SU-DHL-6 (cell line): ENCODE measurements around the gene PAIP2B.

Source experiments
- H2AFZ ChIP-seq: fragments of 200-600 bp; sonication (generic); 2 replicates; pipeline ENCODE4 v1.6.1; 2014; ENCODE audit warnings: low read depth, mild to moderate bottlenecking, moderate library complexity, mixed read lengths, antibody characterized with exemption, low read length; ENCODE audit not compliant: severe bottlenecking
- H3F3A ChIP-seq: fragments of 200-600 bp; shearing (Covaris generic); 2 replicates; pipeline ENCODE4 v1.6.0; 2016; ENCODE audit warnings: antibody characterized with exemption, mild to moderate bottlenecking; ENCODE audit not compliant: insufficient read depth
- H3K27ac ChIP-seq: fragments of 200-600 bp; sonication (generic); 2 replicates; pipeline ENCODE4 v1.5.1; 2016; ENCODE audit warnings: low read depth, mild to moderate bottlenecking, low read length, moderate library complexity, mixed read lengths
- H3K27me3 ChIP-seq: fragments of 200-600 bp; sonication (generic), shearing (Covaris generic); 2 replicates; pipeline ENCODE4 v1.6.0; 2014; ENCODE audit warnings: mild to moderate bottlenecking, low read length
- H3K36me3 ChIP-seq: fragments of 200-600 bp; sonication (generic); 2 replicates; pipeline ENCODE4 v1.6.1; 2014; ENCODE audit warnings: mild to moderate bottlenecking, low read length, mixed read lengths
- H3K4me2 ChIP-seq: fragments of 300-600, 200-600 bp; shearing (Covaris generic), sonication (generic); 2 replicates; pipeline ENCODE4 v1.6.0; 2014; ENCODE audit warnings: low read length, low read depth, mild to moderate bottlenecking; ENCODE audit not compliant: poor library complexity, severe bottlenecking
- H3K4me3 ChIP-seq: fragments of 200-600 bp; sonication (generic); 2 replicates; pipeline ENCODE4 v1.5.1; 2014; ENCODE audit warnings: antibody characterized with exemption, low read length, mild to moderate bottlenecking, mixed read lengths; ENCODE audit not compliant: insufficient read depth, poor library complexity, severe bottlenecking
- H3K79me2 ChIP-seq: fragments of 200-600 bp; sonication (generic); 2 replicates; pipeline ENCODE4 v1.6.1; 2014; ENCODE audit warnings: mild to moderate bottlenecking, low read length, moderate library complexity; ENCODE audit not compliant: insufficient read depth
- H3K9ac ChIP-seq: fragments of 200-600 bp; sonication (generic); 2 replicates; pipeline ENCODE4 v1.7.0; 2014; ENCODE audit warnings: mild to moderate bottlenecking, low read length
- H3K9me2 ChIP-seq: fragments of 200-600 bp; sonication (generic); replicated peaks from 2 replicates; pipeline ENCODE4 v1.6.1; 2014; ENCODE audit warnings: low read length; ENCODE audit not compliant: insufficient read depth
- H3K9me3 ChIP-seq: fragments of 200-600 bp; sonication (generic); 2 replicates; pipeline ENCODE4 v1.6.1; 2014; ENCODE audit warnings: low read length, mixed read lengths; ENCODE audit not compliant: insufficient read depth
- H4K20me1 ChIP-seq: fragments of 200-600 bp; sonication (generic); 2 replicates; pipeline ENCODE4 v1.6.1; 2014; ENCODE audit warnings: low read depth, mild to moderate bottlenecking, antibody characterized with exemption, low read length, moderate library complexity, mixed read lengths
- EZH2phosphoT487 ChIP-seq: fragments of 200-600 bp; sonication (generic), shearing (Covaris generic); conservative IDR thresholded peaks from 2 replicates; pipeline ENCODE4 v1.6.1; 2018; ENCODE audit warnings: mild to moderate bottlenecking, antibody characterized with exemption, low read length, moderate library complexity, mixed read lengths
- TF ChIP-seq, protein P1 (sequence below): fragments of 200-600 bp; sonication (generic); IDR thresholded peaks from one replicate; pipeline ENCODE4 v1.5.1; 2017; ENCODE audit warnings: antibody characterized with exemption, mild to moderate bottlenecking, low read length, moderate library complexity; ENCODE audit not compliant: insufficient read depth, poor library complexity, severe bottlenecking

Gene PAIP2B

GRCh38 chr2:71226096-71226964, 573 bp downstream of the PAIP2B start:
- Histone ChIP-seq H4K20me1 (no peaks in the 10 kb centered on the region), H3K79me2 (no peaks in the 10 kb centered on the region), H3K27ac (peak overlapping the region; percentile 53), H3K4me2 (peak overlapping the region; percentile 76), H3K9me2 (no peaks in the 10 kb centered on the region), H3K27me3 (no peaks in the 10 kb centered on the region), H3K9ac (peak overlapping the region; percentile 70), H2AFZ (peak overlapping the region; percentile 89), H3K36me3 (no peaks in the 10 kb centered on the region), H3K9me3 (no peaks in the 10 kb centered on the region), H3F3A (no peaks in the 10 kb centered on the region), H3K4me3 (peak overlapping the region; percentile 75)
- TF ChIP-seq, protein P1, sequence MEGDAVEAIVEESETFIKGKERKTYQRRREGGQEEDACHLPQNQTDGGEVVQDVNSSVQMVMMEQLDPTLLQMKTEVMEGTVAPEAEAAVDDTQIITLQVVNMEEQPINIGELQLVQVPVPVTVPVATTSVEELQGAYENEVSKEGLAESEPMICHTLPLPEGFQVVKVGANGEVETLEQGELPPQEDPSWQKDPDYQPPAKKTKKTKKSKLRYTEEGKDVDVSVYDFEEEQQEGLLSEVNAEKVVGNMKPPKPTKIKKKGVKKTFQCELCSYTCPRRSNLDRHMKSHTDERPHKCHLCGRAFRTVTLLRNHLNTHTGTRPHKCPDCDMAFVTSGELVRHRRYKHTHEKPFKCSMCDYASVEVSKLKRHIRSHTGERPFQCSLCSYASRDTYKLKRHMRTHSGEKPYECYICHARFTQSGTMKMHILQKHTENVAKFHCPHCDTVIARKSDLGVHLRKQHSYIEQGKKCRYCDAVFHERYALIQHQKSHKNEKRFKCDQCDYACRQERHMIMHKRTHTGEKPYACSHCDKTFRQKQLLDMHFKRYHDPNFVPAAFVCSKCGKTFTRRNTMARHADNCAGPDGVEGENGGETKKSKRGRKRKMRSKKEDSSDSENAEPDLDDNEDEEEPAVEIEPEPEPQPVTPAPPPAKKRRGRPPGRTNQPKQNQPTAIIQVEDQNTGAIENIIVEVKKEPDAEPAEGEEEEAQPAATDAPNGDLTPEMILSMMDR = peak; percentile 33
- no peak for TF ChIP-seq EZH2phosphoT487

DNA sequence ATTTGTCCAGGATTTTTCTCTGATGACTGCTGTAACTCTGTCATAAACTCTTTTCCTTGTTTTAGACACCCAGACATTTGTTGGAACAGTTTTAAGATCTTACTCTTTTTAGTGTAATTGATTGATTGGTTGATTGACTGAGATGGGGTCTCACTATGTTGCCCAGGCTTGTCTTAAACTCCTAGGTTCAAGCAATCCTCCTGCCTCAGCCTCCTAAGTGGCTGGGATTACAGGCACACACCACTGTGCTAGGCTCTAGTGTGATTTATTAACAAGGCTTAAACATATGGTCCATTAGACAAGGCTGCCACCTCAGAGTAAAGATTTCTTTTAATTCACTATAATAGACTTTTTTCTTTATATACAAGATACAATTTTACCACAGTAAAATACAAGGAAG, 2.0 kb downstream of the PAIP2B start:
- no peaks in the 10 kb centered on the region for H3K36me3 ChIP-seq
- no peak for TF ChIP-seq EZH2phosphoT487
- TF ChIP-seq, protein P1 = no peak
- no peak overlapping the region for H2AFZ ChIP-seq
- H3F3A ChIP-seq = no peaks in the 10 kb centered on the region
- no peaks in the 10 kb centered on the region for H3K79me2 ChIP-seq
- no peaks in the 10 kb centered on the region for H4K20me1 ChIP-seq
- no peaks in the 10 kb centered on the region for H3K9me3 ChIP-seq
- H3K9me2 ChIP-seq = no peaks in the 10 kb centered on the region
- H3K27me3 ChIP-seq = no peaks in the 10 kb centered on the region
- no peak overlapping the region for H3K4me2 ChIP-seq
- no peak overlapping the region for H3K9ac ChIP-seq
- no peak overlapping the region for H3K27ac ChIP-seq
- no peak overlapping the region for H3K4me3 ChIP-seq

DNA sequence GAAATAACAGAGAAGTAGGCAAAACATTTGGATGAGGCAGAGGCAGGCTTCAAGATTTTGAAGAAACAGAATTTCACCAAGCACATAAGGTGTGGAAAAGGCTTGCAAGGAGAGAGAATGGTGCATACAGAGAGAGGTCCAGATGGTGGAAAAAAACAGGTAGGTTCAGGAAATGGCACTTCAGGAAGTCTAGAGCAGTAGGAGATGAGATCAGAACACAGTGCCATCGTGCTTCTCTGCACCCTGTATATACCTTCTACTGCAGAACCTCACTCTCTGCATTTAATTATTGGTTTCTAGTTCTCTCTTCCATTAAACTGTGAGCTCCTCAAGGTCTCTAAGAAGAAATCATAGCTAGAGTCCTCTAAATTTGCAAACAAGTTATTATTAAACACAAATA, 2.4 kb downstream of the PAIP2B start:
- Histone ChIP-seq H3K36me3 (no peaks in the 10 kb centered on the region), H3K4me2 (no peak overlapping the region), H3K27ac (no peak overlapping the region), H3K79me2 (no peaks in the 10 kb centered on the region), H3K9me3 (no peaks in the 10 kb centered on the region), H2AFZ (no peak overlapping the region), H3F3A (no peaks in the 10 kb centered on the region), H4K20me1 (no peaks in the 10 kb centered on the region), H3K27me3 (no peaks in the 10 kb centered on the region), H3K9me2 (no peaks in the 10 kb centered on the region), H3K4me3 (no peak overlapping the region), H3K9ac (no peak overlapping the region)
- TF ChIP-seq EZH2phosphoT487 = no peak
- TF ChIP-seq, protein P1 = no peak
